ENCODE results near the gene PCK2. TPM values are rescaled to one million over a fixed set of nuclear protein-coding genes. Genes with fewer than 3 reads are reported as not detected.

Gene PCK2
- total and polyA plus RNA-seq, 2 of the 13 experiments (the other 11 are each of a cell fraction or from before 2014, with no cell fraction given) = 129 to 272 TPM

DNA sequence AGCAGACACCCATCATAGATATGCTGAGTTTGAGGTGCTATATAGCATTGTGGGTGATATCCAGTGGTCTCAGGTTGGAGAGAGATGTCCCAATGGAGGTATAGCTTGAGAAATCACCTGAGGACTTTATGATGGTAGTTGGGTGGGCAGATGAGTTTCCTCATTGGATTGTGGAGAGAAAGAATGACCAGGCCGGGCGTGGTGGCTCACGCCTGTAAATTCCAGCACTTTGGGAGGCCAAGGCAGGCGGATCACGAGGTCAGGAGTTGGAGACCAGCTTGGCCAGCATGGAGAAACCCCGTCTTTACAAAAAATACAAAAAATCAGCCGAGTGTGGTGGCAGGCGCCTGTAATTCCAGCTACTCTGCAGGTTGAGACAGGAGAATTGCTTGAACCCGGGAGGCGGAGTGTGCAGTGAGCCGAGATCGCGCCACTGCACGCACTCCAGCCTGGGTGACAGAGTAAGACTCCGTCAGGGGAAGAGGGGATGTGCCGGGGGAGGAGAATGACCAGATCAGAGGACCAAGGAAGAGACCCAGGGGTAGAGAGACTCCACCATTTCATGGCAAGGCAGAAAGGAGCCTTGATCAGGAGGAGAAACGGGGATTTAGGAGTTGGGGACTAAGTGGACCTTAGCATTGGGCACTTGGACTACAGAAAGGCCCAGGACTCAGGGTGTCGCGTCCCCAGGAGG lies 757 bp upstream of the PCK2 start (continued):
- TF ChIP-seq, protein P1, sequence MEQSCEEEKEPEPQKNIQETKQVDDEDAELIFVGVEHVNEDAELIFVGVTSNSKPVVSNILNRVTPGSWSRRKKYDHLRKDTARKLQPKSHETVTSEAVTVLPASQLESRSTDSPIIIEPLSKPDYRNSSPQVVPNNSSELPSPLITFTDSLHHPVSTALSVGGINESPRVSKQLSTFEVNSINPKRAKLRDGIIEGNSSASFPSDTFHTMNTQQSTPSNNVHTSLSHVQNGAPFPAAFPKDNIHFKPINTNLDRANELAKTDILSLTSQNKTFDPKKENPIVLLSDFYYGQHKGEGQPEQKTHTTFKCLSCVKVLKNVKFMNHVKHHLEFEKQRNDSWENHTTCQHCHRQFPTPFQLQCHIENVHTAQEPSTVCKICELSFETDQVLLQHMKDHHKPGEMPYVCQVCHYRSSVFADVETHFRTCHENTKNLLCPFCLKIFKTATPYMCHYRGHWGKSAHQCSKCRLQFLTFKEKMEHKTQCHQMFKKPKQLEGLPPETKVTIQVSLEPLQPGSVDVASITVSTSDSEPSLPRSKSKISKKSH (CRISPR knock-in tag; IDR thresholded peaks at IDR 0.05; ENCODE audit: borderline replicate concordance) = no peak
- TF ChIP-seq DNMT3B (CRISPR knock-in tag; conservative IDR thresholded peaks at IDR 0.05) = peak; percentile 20; the same call in 1 of the 2 replicates
- TF ChIP-seq, protein P2, sequence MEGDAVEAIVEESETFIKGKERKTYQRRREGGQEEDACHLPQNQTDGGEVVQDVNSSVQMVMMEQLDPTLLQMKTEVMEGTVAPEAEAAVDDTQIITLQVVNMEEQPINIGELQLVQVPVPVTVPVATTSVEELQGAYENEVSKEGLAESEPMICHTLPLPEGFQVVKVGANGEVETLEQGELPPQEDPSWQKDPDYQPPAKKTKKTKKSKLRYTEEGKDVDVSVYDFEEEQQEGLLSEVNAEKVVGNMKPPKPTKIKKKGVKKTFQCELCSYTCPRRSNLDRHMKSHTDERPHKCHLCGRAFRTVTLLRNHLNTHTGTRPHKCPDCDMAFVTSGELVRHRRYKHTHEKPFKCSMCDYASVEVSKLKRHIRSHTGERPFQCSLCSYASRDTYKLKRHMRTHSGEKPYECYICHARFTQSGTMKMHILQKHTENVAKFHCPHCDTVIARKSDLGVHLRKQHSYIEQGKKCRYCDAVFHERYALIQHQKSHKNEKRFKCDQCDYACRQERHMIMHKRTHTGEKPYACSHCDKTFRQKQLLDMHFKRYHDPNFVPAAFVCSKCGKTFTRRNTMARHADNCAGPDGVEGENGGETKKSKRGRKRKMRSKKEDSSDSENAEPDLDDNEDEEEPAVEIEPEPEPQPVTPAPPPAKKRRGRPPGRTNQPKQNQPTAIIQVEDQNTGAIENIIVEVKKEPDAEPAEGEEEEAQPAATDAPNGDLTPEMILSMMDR (CRISPR knock-in tag; IDR thresholded peaks at IDR 0.05) = no peak
- TF ChIP-seq, protein P3, sequence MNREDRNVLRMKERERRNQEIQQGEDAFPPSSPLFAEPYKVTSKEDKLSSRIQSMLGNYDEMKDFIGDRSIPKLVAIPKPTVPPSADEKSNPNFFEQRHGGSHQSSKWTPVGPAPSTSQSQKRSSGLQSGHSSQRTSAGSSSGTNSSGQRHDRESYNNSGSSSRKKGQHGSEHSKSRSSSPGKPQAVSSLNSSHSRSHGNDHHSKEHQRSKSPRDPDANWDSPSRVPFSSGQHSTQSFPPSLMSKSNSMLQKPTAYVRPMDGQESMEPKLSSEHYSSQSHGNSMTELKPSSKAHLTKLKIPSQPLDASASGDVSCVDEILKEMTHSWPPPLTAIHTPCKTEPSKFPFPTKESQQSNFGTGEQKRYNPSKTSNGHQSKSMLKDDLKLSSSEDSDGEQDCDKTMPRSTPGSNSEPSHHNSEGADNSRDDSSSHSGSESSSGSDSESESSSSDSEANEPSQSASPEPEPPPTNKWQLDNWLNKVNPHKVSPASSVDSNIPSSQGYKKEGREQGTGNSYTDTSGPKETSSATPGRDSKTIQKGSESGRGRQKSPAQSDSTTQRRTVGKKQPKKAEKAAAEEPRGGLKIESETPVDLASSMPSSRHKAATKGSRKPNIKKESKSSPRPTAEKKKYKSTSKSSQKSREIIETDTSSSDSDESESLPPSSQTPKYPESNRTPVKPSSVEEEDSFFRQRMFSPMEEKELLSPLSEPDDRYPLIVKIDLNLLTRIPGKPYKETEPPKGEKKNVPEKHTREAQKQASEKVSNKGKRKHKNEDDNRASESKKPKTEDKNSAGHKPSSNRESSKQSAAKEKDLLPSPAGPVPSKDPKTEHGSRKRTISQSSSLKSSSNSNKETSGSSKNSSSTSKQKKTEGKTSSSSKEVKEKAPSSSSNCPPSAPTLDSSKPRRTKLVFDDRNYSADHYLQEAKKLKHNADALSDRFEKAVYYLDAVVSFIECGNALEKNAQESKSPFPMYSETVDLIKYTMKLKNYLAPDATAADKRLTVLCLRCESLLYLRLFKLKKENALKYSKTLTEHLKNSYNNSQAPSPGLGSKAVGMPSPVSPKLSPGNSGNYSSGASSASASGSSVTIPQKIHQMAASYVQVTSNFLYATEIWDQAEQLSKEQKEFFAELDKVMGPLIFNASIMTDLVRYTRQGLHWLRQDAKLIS (CRISPR knock-in tag; IDR thresholded peaks at IDR 0.05) = no peak
- TF ChIP-seq ZNF839 (CRISPR knock-in tag; IDR thresholded peaks at IDR 0.05; ENCODE audit: borderline replicate concordance) = peak; percentile 93
- no peak for TF ChIP-seq HNF4G (IDR thresholded peaks at IDR 0.05; ENCODE audit: borderline replicate concordance, low read depth, low read length)
- TF ChIP-seq HNF4G (CRISPR knock-in tag; IDR thresholded peaks at IDR 0.05; ENCODE audit: borderline replicate concordance, low read depth) = peak; percentile 19; the same call in 1 of the 2 replicates
- TF ChIP-seq ZFP90 (CRISPR knock-in tag; IDR thresholded peaks at IDR 0.05; ENCODE audit: borderline replicate concordance) = no peak
- no peak for TF ChIP-seq HDAC6 (IDR thresholded peaks at IDR 0.05; ENCODE audit: low read depth, low read length)
- TF ChIP-seq SOX13 (IDR thresholded peaks at IDR 0.05) = no peak
- 0 out of 4 replicates have a peak, but pooled peaks of 1 of the 2 experiments have one; percentile 36 for TF ChIP-seq SOX13 (CRISPR knock-in tag; conservative IDR thresholded peaks at IDR 0.05 in 1 of 2, IDR thresholded peaks at IDR 0.05 in 1 of 2)
- TF ChIP-seq FOXA3 (CRISPR knock-in tag; IDR thresholded peaks at IDR 0.05) = no peak
- TF ChIP-seq SMAD1 (CRISPR knock-in tag; IDR thresholded peaks at IDR 0.05; ENCODE audit: borderline replicate concordance, low read depth) = peak; percentile 14; the same call in 1 of the 2 replicates
- 0 out of 2 replicates have a peak, but pooled peaks have one; percentile 16 for TF ChIP-seq SMC3 (IDR thresholded peaks at IDR 0.05; ENCODE audit: low read length)
- TF ChIP-seq ZNF225 (CRISPR knock-in tag; IDR thresholded peaks at IDR 0.05) = peak; percentile 87; the same call in 1 of the 2 replicates
